K562 (cell line): ENCODE data around the gene RASSF1. TPM values are rescaled to one million over a fixed set of nuclear protein-coding genes. Genes with fewer than 3 reads are reported as not detected.

Source experiments
- ATAC-seq: fragments of 200-7000 bp; cut with Tn5 transposase; 3 replicates; pipeline ENCODE4 v1.9.1; 2020; ENCODE audit warnings: moderate library complexity
- BruUV-seq: library from RNA; stranded (reverse); fragments of 400-500 nt; replicated peaks from 2 replicates; lab custom pipeline; 2021; lab: Mats Ljungman, UMichigan
- CTCF ChIA-PET: fragments of 300-600 bp; formaldehyde crosslinking; extraction: SDS; loops from one replicate; lab custom pipeline; 2021; ENCODE audit warnings: low intra/inter-chr PET ratio; lab: Yijun Ruan, JAX
- POLR2A ChIA-PET: fragments of 300-600, 350-650 bp; sonication (Branson Sonifier 250); formaldehyde crosslinking; extraction: SDS; loops from one replicate; lab custom pipeline; 2021; ENCODE audit warnings: antibody characterized with exemption, inconsistent platforms; lab: Yijun Ruan, JAX
- DNase-seq, 4 experiments: peaks; one replicate each; pipeline versions ENCODE4 v3.0.0 to v3.0.0-alpha.2; 2011 to 2018; ENCODE audit warnings: low spot score in 3 of 4, mixed read lengths in 3 of 4; ENCODE audit errors: extremely low read depth in 1 of 4
- FAIRE-seq: peaks from 2 replicates; lab custom pipeline; 2011; peaks lifted over from hg19 to GRCh38; lab: Jason Lieb, UNC
- H2AFZ ChIP-seq: 2 replicates; pipeline ENCODE4 v1.6.0; 2011; ENCODE audit warnings: low read depth, low read length, control low read depth, inconsistent platforms
- H3K27ac ChIP-seq: fragments of 200-600 bp; 3 replicates; pipeline ENCODE4 v1.8.0; 2011; ENCODE audit warnings: low read depth, mild to moderate bottlenecking, control low read depth, inconsistent platforms, low read length, moderate library complexity, mixed read lengths; ENCODE audit errors: extremely low read depth
- H3K27me3 ChIP-seq, 2 experiments: fragments of 300-600 bp in 1 of 2; 2 replicates in 1 of 2; 3 replicates in 1 of 2; pipeline versions ENCODE4 v1.6.0 to v1.8.0; 2011; ENCODE audit warnings: inconsistent platforms in 2 of 2, low read length in 2 of 2, mild to moderate bottlenecking in 1 of 2, mixed read lengths in 1 of 2, moderate library complexity in 1 of 2; ENCODE audit not compliant: control insufficient read depth in 2 of 2, insufficient read depth in 2 of 2
- H3K36me3 ChIP-seq: fragments of 300-600 bp; 3 replicates; pipeline ENCODE4 v1.8.0; 2011; ENCODE audit warnings: mild to moderate bottlenecking, low read length, inconsistent platforms; ENCODE audit not compliant: control insufficient read depth, insufficient read depth
- H3K4me1 ChIP-seq, 2 experiments: fragments of 200-600 bp in 1 of 2; replicated peaks in 1 of 2; 2 replicates in 1 of 2; 3 replicates in 1 of 2; pipeline versions ENCODE4 v1.5.1 to v1.8.0; 2011; ENCODE audit warnings: inconsistent platforms in 2 of 2, low read length in 2 of 2, mild to moderate bottlenecking in 1 of 2, mixed read lengths in 1 of 2, moderate library complexity in 1 of 2; ENCODE audit not compliant: control insufficient read depth in 2 of 2, insufficient read depth in 2 of 2
- H3K4me2 ChIP-seq: 2 replicates; pipeline ENCODE4 v1.6.1; 2011; ENCODE audit warnings: low read length, control low read depth, inconsistent platforms, mixed read lengths; ENCODE audit not compliant: insufficient read depth
- H3K4me3 ChIP-seq: fragments of 200-600 bp; sonication (generic), shearing (Covaris generic); 2 replicates; pipeline ENCODE4 v1.5.1; 2016; ENCODE audit warnings: control low read depth, inconsistent platforms
- H3K79me2 ChIP-seq: fragments of 200-600 bp; 3 replicates; pipeline ENCODE4 v1.8.0; 2011; ENCODE audit warnings: low read length, inconsistent platforms; ENCODE audit not compliant: control insufficient read depth, insufficient read depth
- H3K9ac ChIP-seq, 2 experiments: 2 replicates each; pipeline versions ENCODE4 v1.6.0 to v1.6.1; 2011; ENCODE audit warnings: low read depth in 2 of 2, low read length in 2 of 2, control low read depth in 1 of 2, inconsistent platforms in 1 of 2, mild to moderate bottlenecking in 1 of 2, mixed read lengths in 1 of 2; ENCODE audit not compliant: insufficient read depth in 1 of 2
- H3K9me1 ChIP-seq: one replicate; pipeline ENCODE4 v1.6.0; 2011; ENCODE audit warnings: inconsistent platforms, mild to moderate bottlenecking, low read length, moderate library complexity; ENCODE audit not compliant: control insufficient read depth, insufficient read depth
- H3K9me3 ChIP-seq: replicated peaks from 2 replicates; pipeline ENCODE4 v1.5.1; 2011; ENCODE audit warnings: low read depth, low read length, inconsistent platforms; ENCODE audit not compliant: control insufficient read depth, insufficient read depth
- H4K20me1 ChIP-seq: replicated peaks from 2 replicates; pipeline ENCODE4 v1.6.1; 2011; ENCODE audit warnings: low read length, inconsistent platforms, mixed read lengths; ENCODE audit not compliant: control insufficient read depth, insufficient read depth
- KAT8 ChIP-seq: fragments of 450-650 bp; IDR thresholded peaks from 2 replicates; pipeline ENCODE4 v1.6.1; 2016; ENCODE audit warnings: low read depth, mild to moderate bottlenecking
- WGBS: fragments of 100-300 bp; shearing (Covaris generic); methylation state at CpG from one replicate; pipeline ENCODE4 v1.1.6; 2016; ENCODE audit warnings: low coverage, mixed read lengths; ENCODE audit not compliant: insufficient coverage; ENCODE audit errors: missing lambda C conversion rate; 5-methylcytosine and 5-hydroxymethylcytosine counted together
- in situ Hi-C: fragments of 300-500 bp; cut with MboI; formaldehyde crosslinking; loops from 4 replicates; pipeline ENCODE4 v1.15.0; 2018; ENCODE audit warnings: inconsistent platforms, mixed read lengths
- intact Hi-C: fragments of 100-400 bp; cut with micrococcal nuclease; formaldehyde crosslinking; loops from 2 replicates; pipeline ENCODE4 v1.14.2; 2022
- polyA plus RNA-seq, 8 experiments: library from polyadenylated mRNA; depleted of rRNA in 4 of 8; stranded (reverse) in 5 of 8; unstranded in 3 of 8; fragments of >200 nt; fragmentation: Nextera tagmentation in 2 of 8; fragmentation: Illumina TruSeq in 1 of 8; extraction: Ambion mirVana in 2 of 8; extraction: Trizol in 1 of 8; gene quantifications; 2 replicates each; pipeline versions ENCODE4 v1.2.1 to v1.2.3, GENCODE V29; 2011 to 2014; ENCODE audit warnings: inconsistent platforms in 1 of 8, missing spikeins in 1 of 8
- total RNA-seq, 7 experiments: library from RNA; depleted of rRNA in 6 of 7; stranded (reverse); fragments of >200 nt in 6 of 7; fragmentation: Illumina TruSeq in 2 of 7; extraction: Trizol in 2 of 7; gene quantifications; 2 replicates each; pipeline versions ENCODE4 v1.2.1 to v1.2.3, GENCODE V29; 2011 to 2021; ENCODE audit warnings: low replicate concordance in 1 of 7
- TF ChIP-seq, protein P1 (sequence below): fragments of 450-650 bp; conservative IDR thresholded peaks from 2 replicates; pipeline ENCODE4 v1.6.1; 2016; ENCODE audit warnings: missing genetic modification characterization, low read depth, mild to moderate bottlenecking, missing compliant biosample characterization, moderate library complexity
- TF ChIP-seq, protein P2 (sequence below), 3 experiments: IDR thresholded peaks in 2 of 3; conservative IDR thresholded peaks in 1 of 3; 2 replicates each; pipeline ENCODE4 v1.5.1; 2011 to 2012; ENCODE audit warnings: low read length in 3 of 3, mild to moderate bottlenecking in 3 of 3, control low read depth in 2 of 3, improper control_type of control experiment in 1 of 3, inconsistent platforms in 1 of 3, low read depth in 1 of 3, mixed read lengths in 1 of 3, moderate library complexity in 1 of 3; ENCODE audit not compliant: insufficient read depth in 2 of 3

RASSF1 gene
- total and polyA plus RNA-seq, 9 of the 15 experiments (the other 6 are each of a cell fraction or from before 2014, with no cell fraction given) = 3.6 to 57.1 (median 24.6) TPM

DNA sequence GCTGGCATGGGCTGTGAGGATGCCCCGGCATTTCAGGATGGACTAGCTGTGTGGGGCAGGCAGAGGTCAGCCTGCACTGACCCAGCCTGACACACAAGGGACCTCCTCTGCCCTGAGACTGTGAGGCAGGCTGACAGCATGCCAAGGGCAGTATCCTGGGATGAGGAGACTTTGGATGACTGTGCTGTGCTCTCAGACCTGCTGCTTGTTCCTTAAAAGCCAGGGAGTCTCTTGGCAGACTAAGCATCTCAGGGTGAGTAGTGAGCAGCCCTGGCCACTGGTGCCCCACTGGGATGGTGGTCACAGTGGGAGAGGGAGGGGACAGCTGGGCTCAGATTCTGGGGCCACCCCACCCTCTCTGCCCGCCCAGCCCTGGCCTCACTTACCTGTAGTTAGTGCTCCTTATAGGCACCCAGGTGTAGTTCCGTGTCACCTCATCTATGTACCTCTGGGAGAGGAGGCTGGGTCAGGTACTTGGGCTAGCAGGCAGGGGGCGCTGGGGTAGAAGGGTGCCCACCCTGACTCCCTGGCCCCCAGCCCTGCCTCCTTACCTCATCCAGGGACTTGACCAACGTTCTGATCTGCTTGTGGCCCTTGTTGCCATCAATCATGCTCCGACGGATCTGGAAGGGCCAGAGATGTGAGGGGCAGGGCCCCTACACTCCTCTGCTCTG is 34.8 kb upstream of the RASSF1 start:
- ChIA-PET POLR2A (interaction anchor here (0.6 kb wide), 1 partner anchor 214 kb away, joined by 3 read pairs; no protein-coding TSS in a partner anchor), CTCF (interaction anchor here (1.9 kb wide), 1 partner anchor 13 kb away, joined by 4 read pairs; no protein-coding TSS in a partner anchor)
- intact Hi-C loops (no loop called here), in situ Hi-C loops (no loop called here)
- H2AFZ ChIP-seq = no peak overlapping the region
- H3K79me2 ChIP-seq = no peaks in the 10 kb centered on the region
- no peaks in the 10 kb centered on the region for H3K9me3 ChIP-seq
- no peak overlapping the region for H3K27ac ChIP-seq
- TF ChIP-seq KAT8 = no peak
- TF ChIP-seq, protein P1, sequence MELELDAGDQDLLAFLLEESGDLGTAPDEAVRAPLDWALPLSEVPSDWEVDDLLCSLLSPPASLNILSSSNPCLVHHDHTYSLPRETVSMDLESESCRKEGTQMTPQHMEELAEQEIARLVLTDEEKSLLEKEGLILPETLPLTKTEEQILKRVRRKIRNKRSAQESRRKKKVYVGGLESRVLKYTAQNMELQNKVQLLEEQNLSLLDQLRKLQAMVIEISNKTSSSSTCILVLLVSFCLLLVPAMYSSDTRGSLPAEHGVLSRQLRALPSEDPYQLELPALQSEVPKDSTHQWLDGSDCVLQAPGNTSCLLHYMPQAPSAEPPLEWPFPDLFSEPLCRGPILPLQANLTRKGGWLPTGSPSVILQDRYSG (tag) = no peak
- TF ChIP-seq, protein P2, sequence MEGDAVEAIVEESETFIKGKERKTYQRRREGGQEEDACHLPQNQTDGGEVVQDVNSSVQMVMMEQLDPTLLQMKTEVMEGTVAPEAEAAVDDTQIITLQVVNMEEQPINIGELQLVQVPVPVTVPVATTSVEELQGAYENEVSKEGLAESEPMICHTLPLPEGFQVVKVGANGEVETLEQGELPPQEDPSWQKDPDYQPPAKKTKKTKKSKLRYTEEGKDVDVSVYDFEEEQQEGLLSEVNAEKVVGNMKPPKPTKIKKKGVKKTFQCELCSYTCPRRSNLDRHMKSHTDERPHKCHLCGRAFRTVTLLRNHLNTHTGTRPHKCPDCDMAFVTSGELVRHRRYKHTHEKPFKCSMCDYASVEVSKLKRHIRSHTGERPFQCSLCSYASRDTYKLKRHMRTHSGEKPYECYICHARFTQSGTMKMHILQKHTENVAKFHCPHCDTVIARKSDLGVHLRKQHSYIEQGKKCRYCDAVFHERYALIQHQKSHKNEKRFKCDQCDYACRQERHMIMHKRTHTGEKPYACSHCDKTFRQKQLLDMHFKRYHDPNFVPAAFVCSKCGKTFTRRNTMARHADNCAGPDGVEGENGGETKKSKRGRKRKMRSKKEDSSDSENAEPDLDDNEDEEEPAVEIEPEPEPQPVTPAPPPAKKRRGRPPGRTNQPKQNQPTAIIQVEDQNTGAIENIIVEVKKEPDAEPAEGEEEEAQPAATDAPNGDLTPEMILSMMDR (IDR thresholded peaks at IDR 0.05 in 2 of 3, conservative IDR thresholded peaks at IDR 0.05 in 1 of 3; ENCODE audit: insufficient read depth in 2 of 3, low read depth in 1 of 3, low read length in 3 of 3) = peak in 2 of 3 experiments; percentile 20 to 22; a peak in 1 of 6 replicates
- DNase-seq (peak in 2 of 4 experiments; percentile 41), FAIRE-seq (no peak), ATAC-seq (peak; percentile 52; the same call in 2 of the 3 replicates)
- H3K9ac ChIP-seq = peak overlapping the region in 1 of 2 experiments; percentile 17; a peak in 2 of 4 replicates
- no peaks in the 10 kb centered on the region for H4K20me1 ChIP-seq
- no peak overlapping the region for H3K4me3 ChIP-seq
- peaks cover 0 to 9% of the 10 kb centered on the region in 2 experiments; a peak in 1 of 5 replicates for H3K27me3 ChIP-seq
- no peaks in the 10 kb centered on the region for H3K36me3 ChIP-seq
- WGBS = 5% methylated on average over 5 of the region's 7 CpGs
- no peaks in the 10 kb centered on the region for H3K9me1 ChIP-seq
- no TSS peak for BruUV-seq
- no peak overlapping the region for H3K4me2 ChIP-seq
- H3K4me1 ChIP-seq = peaks cover 12 to 38% of the 10 kb centered on the region in 2 experiments; a peak in 4 of 5 replicates
